ENCODE results near the gene LRIT3.

GRCh38 chr4:109836985-109837384 is 10.9 kb upstream of the LRIT3 start:
- no peak for TF ChIP-seq CTCF (conservative IDR thresholded peaks at IDR 0.05; ENCODE audit: low read depth, low read length)
- TF ChIP-seq EZH2 (IDR thresholded peaks at IDR 0.05; ENCODE audit: low read length, unreplicated experiment), result no peak
